Pancreas (tissue), 10 donors: ENCODE measurements around the gene RSPH3. TPM values are rescaled to one million over a fixed set of nuclear protein-coding genes. Genes with fewer than 3 reads are reported as not detected.
"Not testable (repeated sequence)": the region's sequence is repeated elsewhere in the genome, so short reads cannot be mapped to it uniquely, and the experiment has no call there.

Experiments used
- ATAC-seq, 4 donors: fragments of 200-7000 bp; cut with Tn5 transposase; one replicate each; pipeline versions ENCODE4 v1.8.0 to v1.9.1; 2020; ENCODE audit warnings: mild to moderate bottlenecking in 4 of 4, moderate library complexity in 4 of 4
- DNase-seq, 6 donors: peaks; one replicate each; pipeline ENCODE4 v3.0.0-alpha.2; 2020
- FAIRE-seq: peaks from 2 replicates; lab custom pipeline; 2012; peaks lifted over from hg19 to GRCh38; lab: Jason Lieb, UNC
- H3K27ac ChIP-seq, 4 donors: fragments of 200-600 bp; sonication (generic); 1 replicate in 3 of 4; 2 replicates in 1 of 4; pipeline versions ENCODE4 v1.5.0 to v1.8.0; 2020
- H3K27me3 ChIP-seq, 4 donors: fragments of 200-600 bp; one replicate each; pipeline ENCODE4 v1.8.0; 2021
- H3K36me3 ChIP-seq, 3 donors: fragments of 200-600 bp; sonication (generic) in 1 of 3; one replicate each; pipeline versions ENCODE4 v1.5.0 to v1.8.0; 2020 to 2021
- H3K4me1 ChIP-seq, 3 donors: fragments of 200-600 bp; one replicate each; pipeline ENCODE4 v1.8.0; 2021
- H3K4me3 ChIP-seq, 4 donors: fragments of 200-600 bp; sonication (generic) in 2 of 4; one replicate each; pipeline versions ENCODE4 v1.5.0 to v1.8.0; 2020 to 2021
- H3K9me3 ChIP-seq, 4 donors: fragments of 200-600 bp; one replicate each; pipeline ENCODE4 v1.8.0; 2021
- CTCF ChIP-seq, 4 donors: fragments of 200-600 bp; sonication (generic) in 3 of 4; IDR thresholded peaks; one replicate each; pipeline versions ENCODE4 v1.5.0 to v1.8.0; 2021; ENCODE audit warnings: antibody characterized with exemption in 4 of 4
- WGBS, 2 donors: extraction: QIAGEN DNeasy Blood & Tissue Kit; methylation state at CpG; one replicate each; pipeline ENCODE4 v1.1.7; 2013; 5-methylcytosine and 5-hydroxymethylcytosine counted together
- intact Hi-C, 3 donors: fragments of 100-400 bp; cut with DNase I; formaldehyde crosslinking; loops; one replicate each; pipeline versions ENCODE4 v1.11.1 to v1.14.2; 2022
- polyA plus RNA-seq, 2 donors: library from polyadenylated mRNA; stranded (reverse); fragments of 200-250 nt; gene quantifications; one replicate each; pipeline ENCODE4 v1.2.3, GENCODE V29; 2013
- total RNA-seq, 6 donors: library from RNA; stranded (reverse); fragmentation: NEBNext Ultra II Directional in 4 of 6; extraction: Animal tissue kit (Norgen Biotek cat#: 25700) in 4 of 6; gene quantifications; one replicate each; pipeline versions ENCODE4 v1.2.1 to v1.2.4, GENCODE V29; 2021 to 2023
- donor health status: healthy with polysubstance abuse.
- donor health status: DM: no; HTN: no; CAD: no; lungs with moderate emphysema.
- donor health status: DM: no; HTN: no; CAD: no.
- donor health status: control.
- donor health status: control.
- donor health status: Bipolar disorder and iron deficiency.
- donor health status: DM: yes; HTN: yes; CAD: no.
- donor health status: DM: no; HTN: no; CAD: no.
- donor health status: DM: no; HTN: no; CAD: no.
- donor health status: DM: yes; HTN: yes; CAD: no.

Gene RSPH3
- total and polyA plus RNA-seq, 8 donors: 2.1 to 8.8 (median 4.7) TPM

DNA sequence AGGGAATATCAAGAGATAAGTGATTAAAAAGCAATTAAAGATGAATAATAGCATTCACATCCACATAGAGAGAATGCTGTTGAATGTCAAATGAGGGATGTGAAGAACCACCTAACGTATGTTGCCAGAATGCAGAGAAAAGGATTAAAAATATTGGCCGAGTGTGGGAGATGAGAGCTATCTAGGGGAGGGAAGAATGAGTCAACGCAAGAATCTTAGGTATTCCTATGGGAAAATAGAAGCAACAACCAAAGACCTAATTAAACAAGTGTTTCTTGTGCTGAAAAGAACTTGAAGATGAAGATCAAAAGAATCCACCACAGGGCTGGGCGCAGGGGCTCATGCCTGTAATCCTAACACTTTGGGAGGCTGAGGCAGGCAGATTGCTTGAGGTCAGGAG, 12.2 kb upstream of the RSPH3 start:
- intact Hi-C loops: no loop called here
- WGBS, 2 donors: 87 to 90% methylated on average over 4 of the region's 4 CpGs
- no peak for FAIRE-seq

DNA sequence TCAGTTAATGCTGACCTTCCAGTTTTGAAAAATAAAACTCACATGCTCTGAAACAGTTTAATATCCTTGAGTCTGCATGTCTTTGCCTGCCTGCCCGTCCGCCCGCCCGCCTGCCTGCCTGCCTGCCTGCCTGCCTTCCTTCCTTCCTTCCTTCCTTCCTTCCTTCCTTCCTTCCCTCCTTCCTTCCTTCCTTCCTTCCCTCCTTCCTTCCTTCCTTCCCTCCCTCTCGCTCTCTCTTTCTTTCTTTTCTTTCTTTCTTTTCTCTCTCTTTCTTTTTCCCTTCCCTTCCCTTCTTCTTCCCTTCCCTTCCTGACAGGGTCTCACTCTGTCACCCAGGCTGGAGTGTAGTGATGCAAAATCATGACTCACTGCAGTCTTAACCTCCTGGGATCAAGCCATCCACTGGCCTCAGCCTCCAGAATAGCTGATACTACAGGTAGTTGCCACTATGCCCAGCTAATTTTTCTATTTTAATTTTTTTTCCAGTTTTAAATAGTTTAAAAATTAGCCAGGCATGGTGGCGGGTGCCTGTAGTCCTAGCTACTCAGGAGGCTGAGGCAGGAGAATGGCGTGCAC, 10.1 kb upstream of the RSPH3 start:
- FAIRE-seq, intact Hi-C loops: not testable (repeated sequence)
- 76 to 85% methylated on average over 7 of the region's 7 CpGs for WGBS, 2 donors

More for the DNA sequence above, 12.2 kb upstream of the RSPH3 start:
- no peak for ATAC-seq
- Histone ChIP-seq H3K27ac (no peak overlapping the region), H3K9me3 (no peaks in the 10 kb centered on the region), H3K4me1 (no peaks in the 10 kb centered on the region), H3K4me3 (no peak overlapping the region), H3K27me3 (no peaks in the 10 kb centered on the region), H3K36me3 (no peaks in the 10 kb centered on the region)
- no peak for DNase-seq
- no peak for TF ChIP-seq CTCF (IDR thresholded peaks at IDR 0.05)

GRCh38 chr6:159008656-159009288, 8.8 kb upstream of the RSPH3 start:
- Histone ChIP-seq H3K27me3 (no peaks in the 10 kb centered on the region), H3K4me1 (no peaks in the 10 kb centered on the region), H3K9me3 (no peaks in the 10 kb centered on the region), H3K27ac (no peak overlapping the region), H3K36me3 (no peaks in the 10 kb centered on the region), H3K4me3 (no peak overlapping the region)
- ATAC-seq: peak; percentile 58 to 83 (median 80)
- intact Hi-C loops: no loop called here
- no peak for DNase-seq
- no peak for FAIRE-seq
- TF ChIP-seq CTCF (IDR thresholded peaks at IDR 0.05): peak in 3 of 4 donors; percentile 16 to 33 (median 23)
- WGBS, 2 donors: 54 to 67% methylated on average over 10 of the region's 10 CpGs

More for the DNA sequence above, 10.1 kb upstream of the RSPH3 start:
- not testable (repeated sequence) for H3K4me3 ChIP-seq, H3K4me1 ChIP-seq, H3K36me3 ChIP-seq, ATAC-seq, DNase-seq, H3K9me3 ChIP-seq, H3K27me3 ChIP-seq, H3K27ac ChIP-seq

- no peak for ATAC-seq
- 77 to 81% methylated on average over 5 of the region's 5 CpGs for WGBS, 2 donors
- DNase-seq: no peak
- Histone ChIP-seq H3K27me3 (no peaks in the 10 kb centered on the region), H3K4me1 (no peaks in the 10 kb centered on the region), H3K27ac (no peak overlapping the region), H3K36me3 (no peaks in the 10 kb centered on the region), H3K9me3 (no peaks in the 10 kb centered on the region), H3K4me3 (no peak overlapping the region)
- intact Hi-C loops: no loop called here
- no peak for FAIRE-seq
- TF ChIP-seq CTCF (IDR thresholded peaks at IDR 0.05): no peak
Measured at GRCh38 chr6:159007510-159007909, 7.5 kb upstream of the RSPH3 start.

DNA sequence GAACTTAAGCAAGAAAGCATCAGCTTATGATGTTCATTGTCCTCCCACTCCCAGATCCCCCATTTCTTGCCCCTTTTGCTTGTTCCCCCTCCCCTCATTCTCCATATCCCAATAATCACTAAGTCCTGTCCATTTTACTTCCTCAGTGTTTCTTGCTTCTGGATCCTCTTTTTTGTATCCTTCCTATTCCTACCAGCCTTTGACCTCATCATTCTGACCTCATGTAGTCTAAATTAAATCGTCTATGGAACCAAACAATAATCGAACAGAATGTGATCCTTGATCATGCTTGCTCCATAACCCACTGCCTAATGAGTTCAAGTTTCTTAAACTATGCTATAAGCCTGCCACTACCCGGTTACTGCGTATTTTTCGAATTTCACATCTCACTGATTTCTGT, 5.4 kb upstream of the RSPH3 start:
- Histone ChIP-seq H3K4me1 (peaks cover 0 to 8% (median 5%) of the 10 kb centered on the region in 3 donors), H3K36me3 (no peaks in the 10 kb centered on the region), H3K9me3 (no peaks in the 10 kb centered on the region), H3K4me3 (no peak overlapping the region), H3K27me3 (no peaks in the 10 kb centered on the region), H3K27ac (no peak overlapping the region)
- FAIRE-seq (no peak), DNase-seq (no peak), ATAC-seq (no peak)
- intact Hi-C loops: no loop called here
- WGBS, 2 donors: 82 to 91% methylated on average over 5 of the region's 5 CpGs
- TF ChIP-seq CTCF (IDR thresholded peaks at IDR 0.05): no peak
